ENCODE data around the gene JUNB.

GRCh38 chr19:12764698-12765097 is 26.6 kb upstream of the JUNB start:
- TF ChIP-seq TAF1 (IDR thresholded peaks at IDR 0.05; ENCODE audit: borderline replicate concordance, low read depth, low read length): no peak
- no peak for TF ChIP-seq POLR2A (IDR thresholded peaks at IDR 0.05; ENCODE audit: low read depth, low read length)
